Spleen (tissue), 7 donors: ENCODE data around the gene USP34.

Experiments
- CTCF ChIP-seq, 11 experiments: fragments of 200-600 bp in 7 of 11; fragments of 450-650 bp in 4 of 11; sonication (generic) in 4 of 11; IDR thresholded peaks in 8 of 11; conservative IDR thresholded peaks in 3 of 11; 1 replicate in 7 of 11; 2 replicates in 4 of 11; pipeline versions ENCODE4 v1.4.0 to v1.8.0; 2016 to 2021; ENCODE audit warnings: antibody characterized with exemption in 11 of 11, inconsistent platforms in 4 of 11, mild to moderate bottlenecking in 1 of 11
- POLR2A ChIP-seq, 3 donors: fragments of 450-650 bp; IDR thresholded peaks; one replicate each; pipeline ENCODE4 v1.5.1; 2017; ENCODE audit warnings: antibody characterized with exemption in 3 of 3, mild to moderate bottlenecking in 1 of 3
- donor health status: DM: no; HTN: no; CAD: no; lungs with moderate emphysema.
- donor health status: DM: no; HTN: no; CAD: no.
- donor health status: DM: no; HTN: no; CAD: no.

- no peak for TF ChIP-seq CTCF (IDR thresholded peaks at IDR 0.05 in 8 of 11, conservative IDR thresholded peaks at IDR 0.05 in 3 of 11)
- TF ChIP-seq POLR2A (IDR thresholded peaks at IDR 0.05), result no peak
Measured at GRCh38 chr2:61334466-61334865, 136.4 kb downstream of the USP34 start.
